ENCODE measurements around the gene ALCAM.

DNA sequence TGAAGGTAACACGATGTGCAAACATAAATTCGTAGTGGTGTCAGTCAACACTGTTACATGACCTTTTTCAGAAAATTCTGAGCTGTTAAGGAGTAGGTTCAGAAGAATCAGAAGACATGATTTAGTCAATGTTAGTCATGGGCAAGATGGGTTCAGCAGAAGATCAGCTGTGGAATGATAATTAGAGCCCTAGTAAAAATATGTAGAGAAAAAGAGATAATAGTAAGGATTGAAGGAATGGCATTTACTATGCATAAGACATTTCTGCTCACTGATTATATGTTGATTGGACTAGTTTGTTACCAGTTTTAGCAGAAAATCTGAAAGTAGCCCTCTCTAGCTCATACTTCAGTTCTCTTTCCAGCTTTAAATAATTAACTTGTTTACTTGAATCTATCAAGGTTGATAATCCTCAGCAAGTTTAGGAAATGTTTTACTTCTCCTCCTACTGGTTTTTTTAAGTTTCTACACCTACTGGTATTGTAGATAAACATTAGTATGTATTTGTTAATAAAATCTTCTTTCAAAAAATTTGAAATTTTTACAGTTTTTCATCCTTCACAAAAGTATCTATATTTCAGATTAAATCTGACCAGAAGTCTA, 98.6 kb downstream of the ALCAM start:
- no peak for TF ChIP-seq CTCF (IDR thresholded peaks at IDR 0.05)
- no peak for TF ChIP-seq POLR2A (IDR thresholded peaks at IDR 0.05)
- no peak for TF ChIP-seq POLR2AphosphoS5 (IDR thresholded peaks at IDR 0.05)
